AG04450 (cell line): Measurements from ENCODE around the gene SENP3. TPM values are rescaled to one million over a fixed set of nuclear protein-coding genes. Genes with fewer than 3 reads are reported as not detected.
A peak's percentile ranks its signal among the peaks of the same experiment; 100 is the strongest.

Experiments used
- CTCF ChIA-PET: fragments of 300-600, 350-600 bp; formaldehyde crosslinking; extraction: SDS; loops from one replicate; lab custom pipeline; 2022; ENCODE audit warnings: antibody characterized with exemption, inconsistent platforms; lab: Charles Lee
- POLR2A ChIA-PET: fragments of 350-600 bp; formaldehyde crosslinking; extraction: SDS; loops from one replicate; lab custom pipeline; 2021; ENCODE audit warnings: antibody characterized with exemption, inconsistent platforms; lab: Yijun Ruan, JAX
- DNase-seq: peaks from one replicate; pipeline ENCODE4 v3.0.0-alpha.2; 2011; ENCODE audit warnings: low read depth, low spot score
- H3K27ac ChIP-seq: one replicate; pipeline ENCODE4 v1.5.1; 2012; ENCODE audit warnings: low read depth, low read length, control low read depth
- H3K27me3 ChIP-seq: one replicate; pipeline ENCODE4 v1.6.0; 2012; ENCODE audit warnings: low read length; ENCODE audit not compliant: control insufficient read depth, insufficient read depth
- H3K4me3 ChIP-seq: 2 replicates; pipeline ENCODE4 v1.5.1; 2011; ENCODE audit warnings: mild to moderate bottlenecking, low read depth, low read length, control low read depth
- H3K9me3 ChIP-seq: 2 replicates; pipeline ENCODE4 v1.5.1; 2012; ENCODE audit warnings: low read length; ENCODE audit not compliant: control insufficient read depth, insufficient read depth
- polyA plus RNA-seq: library from polyadenylated mRNA; depleted of rRNA; stranded (reverse); fragments of >200 nt; gene quantifications from 2 replicates; pipeline ENCODE4 v1.2.3, GENCODE V29; 2011
- TF ChIP-seq, protein P1 (sequence below): IDR thresholded peaks from 2 replicates; pipeline ENCODE4 v1.5.1; 2011; ENCODE audit warnings: low read depth, low read length, control low read depth, inconsistent platforms

SENP3 gene
- polyA plus RNA-seq, 1 experiment: 67.6 TPM

DNA sequence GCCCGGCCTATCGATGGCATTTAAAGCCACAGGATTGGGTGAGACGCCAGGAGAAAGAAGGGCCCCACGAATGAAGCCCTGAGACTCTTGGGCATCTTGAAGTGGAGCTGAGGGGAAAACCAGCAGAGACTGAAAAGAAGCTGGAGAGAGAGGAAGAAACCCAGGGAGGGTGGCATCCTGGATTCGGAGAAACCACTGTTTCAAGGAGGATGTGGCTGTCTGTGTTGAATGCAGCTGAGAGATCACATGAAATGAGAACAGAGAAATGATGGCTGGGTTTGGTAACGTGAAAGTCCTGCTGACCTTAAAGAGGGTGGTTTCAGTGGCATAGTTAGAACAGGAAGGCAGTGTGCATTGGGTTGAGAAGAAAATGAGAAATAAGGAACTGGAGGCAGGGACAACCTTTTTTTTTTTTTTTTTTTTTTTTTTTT is 9.1 kb upstream of the SENP3 start:
- no peaks in the 10 kb centered on the region; the same call in 1 of the 2 replicates for H3K9me3 ChIP-seq
- no peaks in the 10 kb centered on the region for H3K27me3 ChIP-seq
- no peak overlapping the region for H3K27ac ChIP-seq
- ChIA-PET CTCF (interaction anchor here (1.8 kb wide), 1 partner anchor 9 kb away, joined by 7 read pairs; the partner anchor contains the start of gene SENP3), POLR2A (no interaction called here)
- DNase-seq: no peak
- TF ChIP-seq, protein P1, sequence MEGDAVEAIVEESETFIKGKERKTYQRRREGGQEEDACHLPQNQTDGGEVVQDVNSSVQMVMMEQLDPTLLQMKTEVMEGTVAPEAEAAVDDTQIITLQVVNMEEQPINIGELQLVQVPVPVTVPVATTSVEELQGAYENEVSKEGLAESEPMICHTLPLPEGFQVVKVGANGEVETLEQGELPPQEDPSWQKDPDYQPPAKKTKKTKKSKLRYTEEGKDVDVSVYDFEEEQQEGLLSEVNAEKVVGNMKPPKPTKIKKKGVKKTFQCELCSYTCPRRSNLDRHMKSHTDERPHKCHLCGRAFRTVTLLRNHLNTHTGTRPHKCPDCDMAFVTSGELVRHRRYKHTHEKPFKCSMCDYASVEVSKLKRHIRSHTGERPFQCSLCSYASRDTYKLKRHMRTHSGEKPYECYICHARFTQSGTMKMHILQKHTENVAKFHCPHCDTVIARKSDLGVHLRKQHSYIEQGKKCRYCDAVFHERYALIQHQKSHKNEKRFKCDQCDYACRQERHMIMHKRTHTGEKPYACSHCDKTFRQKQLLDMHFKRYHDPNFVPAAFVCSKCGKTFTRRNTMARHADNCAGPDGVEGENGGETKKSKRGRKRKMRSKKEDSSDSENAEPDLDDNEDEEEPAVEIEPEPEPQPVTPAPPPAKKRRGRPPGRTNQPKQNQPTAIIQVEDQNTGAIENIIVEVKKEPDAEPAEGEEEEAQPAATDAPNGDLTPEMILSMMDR: no peak
- no peak overlapping the region for H3K4me3 ChIP-seq

GRCh38 chr17:7553356-7553755 is 8.4 kb upstream of the SENP3 start:
- TF ChIP-seq, protein P1: no peak
- DNase-seq: no peak
- H3K4me3 ChIP-seq: no peak overlapping the region
- H3K9me3 ChIP-seq: no peaks in the 10 kb centered on the region; the same call in 1 of the 2 replicates
- ChIA-PET POLR2A (no interaction called here), CTCF (no interaction called here)
- no peaks in the 10 kb centered on the region for H3K27me3 ChIP-seq
- H3K27ac ChIP-seq: no peak overlapping the region

- Histone ChIP-seq H3K27ac (no peak overlapping the region), H3K27me3 (no peaks in the 10 kb centered on the region), H3K4me3 (no peak overlapping the region), H3K9me3 (no peaks in the 10 kb centered on the region)
- TF ChIP-seq, protein P1: peak; percentile 27; the same call in 1 of the 2 replicates
- CTCF ChIA-PET: interaction anchor here (0.7 to 1.1 kb wide), 2 partner anchors 32 to 41 kb away, joined by 4 to 5 read pairs; no protein-coding TSS in a partner anchor
- POLR2A ChIA-PET: no interaction called here
- DNase-seq: no peak
Measured at GRCh38 chr17:7555320-7555948, 6.3 kb upstream of the SENP3 start.

DNA sequence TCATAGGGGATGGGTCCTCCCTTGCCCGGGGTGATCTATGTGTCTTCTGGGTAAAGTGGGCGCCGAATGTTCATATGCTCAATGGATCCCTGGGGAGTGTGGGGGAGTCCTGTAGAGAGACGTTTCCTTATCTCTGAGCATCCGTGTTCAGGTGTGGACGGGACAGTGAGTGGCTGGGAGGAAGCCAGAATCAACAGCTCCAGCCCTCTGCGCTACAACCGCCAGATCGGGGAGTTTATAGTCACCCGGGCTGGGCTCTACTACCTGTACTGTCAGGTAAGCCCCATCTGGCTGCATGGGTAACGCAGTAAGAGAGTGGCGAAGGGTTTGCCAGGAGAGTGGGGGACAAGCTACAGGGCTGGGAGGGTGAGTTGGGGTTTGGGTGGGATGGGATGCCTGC is 5.1 kb upstream of the SENP3 start:
- ChIA-PET CTCF (interaction anchor here (2.4 kb wide), 1 partner anchor 43 kb away, joined by 23 read pairs; no protein-coding TSS in a partner anchor), POLR2A (no interaction called here)
- DNase-seq: no peak
- Histone ChIP-seq H3K27ac (no peak overlapping the region), H3K9me3 (no peaks in the 10 kb centered on the region), H3K4me3 (no peak overlapping the region), H3K27me3 (no peaks in the 10 kb centered on the region)
- TF ChIP-seq, protein P1: no peak

GRCh38 chr17:7557147-7557764 is 4.5 kb upstream of the SENP3 start:
- TF ChIP-seq, protein P1: no peak
- POLR2A ChIA-PET: no interaction called here
- H3K27ac ChIP-seq: no peak overlapping the region

More at GRCh38 chr17:7557147-7557764, 4.5 kb upstream of the SENP3 start:
- no peaks in the 10 kb centered on the region for H3K9me3 ChIP-seq
- H3K27me3 ChIP-seq: no peaks in the 10 kb centered on the region
- H3K4me3 ChIP-seq: no peak overlapping the region
- CTCF ChIA-PET: interaction anchor here (0.7 to 2.4 kb wide), 2 partner anchors 43 to 131 kb away, joined by 3 to 23 read pairs; partner anchors contain the start of gene WRAP53
- no peak for DNase-seq
